ENCODE data around the gene DTD1.
"Not testable (repeated sequence)": the region's sequence is repeated elsewhere in the genome, so short reads cannot be mapped to it uniquely, and the experiment has no call there.

DTD1 gene

DNA sequence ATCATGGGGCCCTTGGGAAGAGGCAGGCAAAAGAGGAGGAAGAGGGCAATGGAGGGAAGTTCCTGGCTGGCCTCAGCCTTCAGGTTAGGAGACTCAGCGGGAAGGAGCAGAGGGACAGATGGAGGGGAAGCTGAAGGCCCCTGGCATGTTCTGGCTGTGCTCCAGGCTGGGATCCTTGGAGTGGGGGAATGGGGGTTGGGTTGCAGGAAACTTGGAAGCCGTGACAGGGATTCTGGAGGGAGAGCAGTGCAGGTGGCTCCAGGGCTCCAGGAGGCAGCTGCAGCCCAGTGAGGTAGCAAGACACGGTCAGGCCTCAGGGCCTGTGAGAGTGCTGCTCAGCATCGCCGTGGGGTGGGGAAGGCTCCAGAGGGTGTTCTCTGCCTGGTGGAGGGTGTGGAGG, 161.1 kb downstream of the DTD1 start:
- DNase-seq = no peak

DNA sequence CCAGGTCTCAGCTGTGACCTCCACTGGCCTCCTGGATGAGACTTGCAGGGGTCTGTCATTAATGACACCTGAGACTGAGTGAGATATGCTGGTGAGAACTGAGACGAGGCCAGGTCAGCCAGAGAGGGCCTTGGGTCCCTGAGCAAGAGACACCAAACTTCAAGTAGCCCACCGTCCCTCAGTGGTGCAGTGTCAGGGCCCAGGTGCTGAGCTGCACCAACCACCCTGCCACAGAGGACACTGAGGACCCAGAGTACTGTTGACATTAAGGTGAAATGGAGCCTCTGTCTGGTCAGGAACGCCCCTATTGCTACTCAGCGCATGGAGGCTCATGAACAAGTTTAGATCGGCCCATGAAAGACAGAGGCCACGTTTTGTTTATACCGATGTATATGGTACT, 161.7 kb downstream of the DTD1 start:
- DNase-seq = no peak

DNA sequence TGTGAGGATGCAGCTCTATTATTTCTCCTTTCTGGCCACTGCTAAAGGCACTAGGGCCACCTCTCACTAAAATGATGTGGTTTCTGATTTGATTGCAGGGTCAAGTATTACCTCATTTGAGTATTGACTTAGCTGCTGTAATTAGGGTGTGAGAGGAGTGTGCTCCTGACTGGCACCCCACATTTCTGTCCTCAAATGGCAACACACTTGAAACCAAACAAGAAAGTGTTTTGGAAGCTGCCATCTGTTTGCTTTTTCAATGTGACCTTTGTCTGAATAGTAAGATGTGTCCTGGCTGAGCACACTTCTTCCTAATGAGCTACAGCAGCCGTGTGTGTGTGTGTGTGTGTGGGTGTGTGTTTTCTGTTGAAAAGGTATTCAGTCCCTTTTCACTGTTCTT, 162.9 kb downstream of the DTD1 start:
- DNase-seq = peak; percentile 87

DNA sequence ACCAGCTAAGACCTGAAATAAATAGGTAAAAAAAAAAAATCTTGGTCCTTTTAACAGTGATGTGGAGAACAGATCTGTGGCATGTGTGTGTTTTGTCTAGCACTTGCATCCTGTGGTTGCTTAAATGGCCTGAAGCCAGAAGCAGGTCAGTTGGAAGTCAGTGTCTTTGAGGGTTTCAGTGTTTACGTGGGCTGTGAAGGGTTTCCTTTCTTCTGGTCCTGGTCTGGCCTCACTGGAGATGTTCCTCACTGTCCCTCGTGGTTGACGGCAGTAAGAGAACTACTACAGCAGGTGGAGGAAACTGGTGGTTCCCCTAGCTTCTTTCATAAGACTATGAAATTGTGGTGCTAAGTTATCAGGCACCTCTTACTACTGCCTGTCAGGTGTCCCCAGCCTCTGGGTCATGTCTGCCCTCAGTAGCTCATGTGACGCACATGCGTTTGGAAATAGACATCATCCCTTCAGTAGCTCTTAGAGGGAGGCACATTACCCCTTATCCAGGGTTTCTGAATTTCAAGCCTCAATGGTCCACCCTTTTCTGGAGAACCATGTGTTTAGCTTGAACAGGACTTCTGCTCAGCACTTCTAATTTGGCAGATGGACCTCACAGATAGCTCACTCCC, 166.3 kb downstream of the DTD1 start:
- DNase-seq = peak; percentile 19

DNA sequence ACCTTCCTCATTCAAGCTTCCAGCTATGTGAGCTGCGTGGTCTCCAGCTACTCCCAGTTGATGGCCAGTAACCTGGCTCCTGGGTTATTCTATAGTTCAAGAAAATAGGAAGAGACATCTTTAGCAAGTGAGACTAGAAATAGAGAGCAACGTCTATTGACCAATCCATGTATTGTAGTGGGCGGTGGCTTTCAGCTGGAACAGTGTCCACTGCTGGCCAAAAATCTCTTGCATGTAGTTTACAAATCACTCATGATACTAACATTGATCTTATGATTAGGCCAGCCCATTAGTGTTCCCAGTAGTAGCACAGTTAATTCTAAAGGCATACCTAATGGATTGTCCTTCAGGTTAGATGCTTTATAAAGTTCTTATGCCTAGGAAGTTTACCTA, 166.8 kb downstream of the DTD1 start:
- no peak for DNase-seq

DNA sequence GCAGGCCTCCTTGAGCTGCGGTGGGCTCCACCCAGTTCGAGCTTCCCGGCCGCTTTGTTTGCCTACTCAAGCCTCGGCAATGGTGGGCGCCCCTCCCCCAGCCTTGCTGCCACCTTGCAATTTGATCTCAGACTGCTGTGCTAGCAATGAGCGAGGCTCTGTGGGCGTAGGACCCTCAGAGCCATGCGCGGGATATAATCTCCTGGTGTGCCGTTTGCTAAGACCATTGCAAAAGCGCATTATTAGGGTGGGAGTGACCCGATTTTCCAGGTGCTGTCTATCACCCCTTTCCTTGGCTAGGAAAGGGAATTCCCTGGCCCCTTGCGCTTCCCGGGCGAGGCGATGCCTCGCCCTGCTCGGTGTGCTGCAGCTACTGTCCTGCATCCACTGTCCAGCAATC, 173.0 kb downstream of the DTD1 start:
- not testable (repeated sequence) for DNase-seq

DNA sequence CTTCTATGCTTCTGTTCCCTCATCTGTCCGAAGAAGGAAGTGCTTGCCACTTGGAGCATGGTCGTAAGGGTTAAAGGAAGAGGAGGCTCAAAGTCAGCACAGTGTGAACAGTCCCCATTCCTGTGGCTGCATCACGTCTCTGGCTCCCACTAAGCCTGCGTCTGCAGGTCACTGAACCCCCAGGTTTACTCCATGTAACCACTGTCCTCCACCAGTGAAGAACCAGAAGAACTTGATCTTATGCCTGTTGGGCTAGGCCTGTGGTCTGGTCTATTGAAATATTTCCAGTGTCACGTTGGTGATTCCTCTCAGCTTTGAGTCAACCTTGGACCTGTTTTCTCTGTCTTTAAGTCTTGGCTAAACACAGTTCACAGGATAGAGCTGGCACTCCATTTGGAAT, 179.8 kb downstream of the DTD1 start:
- no peak for DNase-seq

DNA sequence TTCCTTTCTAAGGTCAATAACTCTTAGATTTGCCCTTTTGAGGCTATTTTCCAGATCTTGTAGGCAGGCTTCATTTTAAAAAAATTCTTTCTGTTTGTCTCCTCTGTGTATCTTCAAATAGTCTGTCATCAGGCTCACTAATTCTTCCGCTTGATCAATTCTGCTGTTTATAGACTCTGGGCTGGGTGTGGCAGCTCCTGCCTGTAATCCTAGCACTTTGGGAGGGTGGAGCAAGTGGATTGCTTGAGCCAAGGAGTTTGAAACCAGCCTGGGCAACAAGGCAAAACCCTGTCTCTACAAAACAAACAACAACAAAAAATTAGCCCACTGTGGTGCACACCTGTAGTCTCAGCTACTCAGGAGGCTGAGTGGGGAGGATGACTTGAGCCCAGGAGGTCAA, 185.7 kb downstream of the DTD1 start:
- no peak for DNase-seq

DNA sequence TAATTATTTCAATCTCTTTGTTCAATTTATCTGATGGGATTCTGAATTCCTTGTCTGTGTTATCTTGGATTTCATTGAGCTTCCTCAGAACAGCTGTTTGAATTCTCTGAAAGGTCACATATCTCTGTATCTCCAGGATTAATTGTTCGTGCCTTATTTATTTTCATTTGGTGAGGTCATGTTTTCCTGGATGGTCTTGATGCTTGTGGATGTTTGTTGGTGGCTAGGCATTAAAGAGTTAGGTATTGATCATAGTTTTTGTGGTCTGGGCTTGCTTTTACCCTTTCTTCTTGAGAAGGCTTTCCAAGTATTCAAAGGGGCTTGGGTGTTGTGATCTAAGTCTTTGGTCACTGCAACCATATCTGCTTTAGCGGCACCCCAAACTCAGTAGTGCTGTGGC, 186.4 kb downstream of the DTD1 start:
- DNase-seq = no peak

DNA sequence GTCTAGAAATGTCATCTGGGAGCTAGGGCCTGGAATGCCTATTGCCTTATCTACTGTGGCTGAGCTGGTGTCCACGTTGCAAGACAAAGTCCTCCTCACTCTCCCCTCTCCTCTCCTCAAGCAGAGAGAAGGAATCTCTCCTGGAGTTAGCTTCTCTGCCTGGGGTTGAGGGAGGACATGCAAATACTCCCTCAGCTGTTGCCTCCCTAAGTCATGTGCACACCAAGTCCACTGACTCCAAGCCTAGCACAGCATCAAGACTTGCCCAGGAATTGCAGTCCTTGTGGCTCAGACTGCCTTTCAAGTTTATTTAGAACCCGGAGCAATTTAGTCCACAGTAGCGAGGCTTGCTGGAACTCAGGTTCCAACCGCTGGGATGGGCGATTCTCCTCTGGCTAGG, 187.8 kb downstream of the DTD1 start:
- no peak for DNase-seq

DNA sequence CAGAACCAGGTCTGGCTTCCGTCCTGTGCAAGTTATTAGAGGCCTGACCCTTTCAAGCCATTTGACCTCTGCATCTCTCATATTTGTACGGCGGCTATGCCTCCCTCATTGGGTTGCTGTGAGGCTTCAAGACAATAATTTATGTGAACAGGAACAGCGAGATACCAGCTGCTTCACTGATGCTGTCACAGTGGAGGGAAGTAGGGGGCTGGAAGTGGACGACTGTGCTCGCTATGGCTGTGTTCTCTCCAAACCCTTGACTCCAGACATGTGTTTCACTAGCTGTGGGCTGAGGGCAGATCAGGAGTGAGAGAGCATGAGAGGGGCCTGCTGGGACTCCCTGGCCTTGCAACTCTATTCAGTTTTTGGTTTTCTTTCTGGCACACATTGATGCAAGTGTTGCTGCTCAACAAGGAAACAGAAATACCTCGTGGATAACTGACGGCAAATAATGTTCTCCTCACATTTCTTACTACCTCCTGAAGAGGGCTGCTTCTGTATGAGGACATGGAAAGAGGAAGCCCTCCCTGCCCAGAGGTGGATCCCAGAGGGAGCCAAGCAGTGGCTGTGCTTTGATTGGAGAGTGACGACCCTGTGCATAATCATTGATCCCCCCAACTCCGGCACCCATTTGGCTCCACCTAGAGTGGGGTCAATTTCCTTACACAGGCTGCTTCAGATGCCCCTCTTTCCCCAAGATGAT, 191.0 kb downstream of the DTD1 start:
- DNase-seq = no peak

DNA sequence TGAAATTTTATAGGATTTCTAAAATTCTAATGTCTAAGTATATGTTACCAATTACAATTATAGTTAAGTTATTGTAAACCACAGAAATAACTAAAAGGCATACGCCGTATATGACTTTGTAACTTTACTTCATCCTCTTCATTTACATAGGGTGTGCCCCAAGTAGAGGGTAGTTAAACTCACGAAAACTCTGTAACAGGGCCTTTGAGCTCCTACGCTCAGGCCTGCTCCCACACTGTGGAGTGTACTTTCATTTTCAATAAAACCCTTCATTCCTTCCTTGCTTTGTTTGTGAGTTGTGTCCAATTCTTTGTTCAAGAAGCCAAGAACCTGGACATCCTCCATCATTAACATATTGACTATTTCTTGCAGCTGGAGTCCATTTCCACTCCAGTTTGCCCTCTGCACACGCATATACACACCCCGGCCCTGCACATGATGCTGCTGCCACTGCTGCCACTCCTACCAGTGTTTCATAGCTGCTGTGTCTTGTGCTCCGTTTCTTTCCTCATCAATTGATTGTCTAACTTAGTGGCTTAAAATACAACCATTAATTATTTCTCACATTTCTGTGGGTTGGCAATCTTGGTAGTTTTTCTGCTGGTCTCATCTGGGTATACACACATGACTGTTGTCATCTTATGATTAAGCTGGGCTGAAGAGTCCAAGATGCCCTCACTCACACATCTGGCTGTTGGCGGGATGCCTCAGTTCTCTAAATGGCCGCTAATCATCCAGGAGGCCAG, 192.7 kb downstream of the DTD1 start:
- no peak for DNase-seq

DNA sequence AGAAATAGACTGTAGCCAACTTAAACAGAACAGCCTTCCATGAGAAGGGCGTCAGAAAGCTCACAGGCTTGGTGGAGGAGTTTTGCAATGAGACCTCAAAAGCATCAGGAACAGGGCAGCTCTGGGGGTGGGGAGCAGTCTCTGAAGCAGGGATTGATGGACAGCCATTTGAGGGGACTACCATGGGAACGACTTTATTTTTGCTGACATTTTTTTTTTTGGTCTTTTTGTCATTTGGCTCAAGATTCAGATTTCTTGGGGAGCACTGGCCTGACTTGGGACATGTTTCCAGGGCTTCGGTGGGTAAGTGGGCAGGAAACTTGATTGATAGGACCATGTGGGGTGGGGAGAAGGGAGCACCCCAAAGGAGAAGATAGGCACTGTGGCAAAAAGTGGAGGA, 193.7 kb downstream of the DTD1 start:
- no peak for DNase-seq

DNA sequence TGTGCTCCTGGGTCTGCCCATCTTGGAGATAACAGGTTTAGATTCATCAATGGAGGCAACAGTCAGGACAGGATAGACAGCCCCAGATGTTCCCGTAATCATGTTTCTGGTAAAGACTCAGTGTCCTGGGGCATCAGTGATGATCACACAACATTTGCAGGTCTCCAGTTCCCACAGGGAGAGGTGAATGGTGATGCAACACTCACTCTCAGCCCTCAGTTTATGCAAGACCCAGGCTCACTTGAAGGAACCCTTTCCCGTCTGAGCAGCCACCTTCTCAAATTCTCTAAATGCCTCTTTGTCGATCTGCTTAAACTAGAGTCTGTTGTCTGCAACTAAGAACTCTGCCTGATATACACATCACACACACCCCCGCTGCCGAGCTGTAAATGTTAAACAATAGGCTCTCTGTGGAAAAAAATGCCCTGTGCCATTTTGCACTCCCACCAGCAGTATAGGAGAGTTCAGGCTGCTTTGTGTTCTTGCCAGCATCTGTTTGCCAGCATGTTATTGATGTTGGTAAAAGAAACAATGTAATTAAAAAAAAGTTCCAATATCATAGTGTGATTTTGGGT, 195.6 kb downstream of the DTD1 start:
- no peak for DNase-seq

DNA sequence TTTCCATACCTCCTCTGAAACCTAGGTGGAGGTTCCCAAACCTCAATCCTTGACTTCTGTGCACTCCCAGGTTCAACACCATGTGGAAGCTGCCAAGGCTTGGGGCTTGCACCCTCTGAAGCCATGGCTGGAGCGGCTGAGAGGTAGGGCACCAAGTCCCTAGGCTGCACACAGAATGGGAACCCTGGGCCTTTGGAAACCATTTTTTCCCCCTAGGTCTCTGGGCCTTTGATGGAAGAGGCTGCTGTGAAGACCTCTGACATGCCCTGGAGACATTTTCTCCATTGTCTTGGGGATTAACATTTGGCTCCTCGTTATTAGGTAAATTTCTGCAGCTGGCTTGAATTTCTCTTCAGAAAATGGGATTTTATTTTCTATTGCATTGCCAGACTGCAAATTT, 199.2 kb downstream of the DTD1 start:
- DNase-seq = not testable (repeated sequence)

DNA sequence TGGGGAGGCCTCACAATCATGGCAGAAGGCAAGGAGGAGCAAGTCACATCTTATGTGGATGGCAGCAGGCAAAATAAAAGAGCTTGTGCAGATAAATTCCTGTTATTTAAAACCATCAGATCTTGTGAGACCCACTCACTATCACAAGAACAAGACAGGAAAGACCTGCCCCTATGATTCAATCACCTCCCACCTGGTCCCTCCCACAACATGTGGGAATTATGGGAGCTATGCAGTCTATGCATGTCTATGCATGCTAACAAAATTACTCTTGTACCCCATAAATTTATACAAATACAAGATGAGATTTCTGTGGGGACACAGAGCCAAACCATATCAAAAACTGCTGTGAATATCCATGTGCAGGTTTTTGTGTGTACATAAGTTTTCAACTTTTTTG, 200.2 kb downstream of the DTD1 start:
- DNase-seq = no peak

DNA sequence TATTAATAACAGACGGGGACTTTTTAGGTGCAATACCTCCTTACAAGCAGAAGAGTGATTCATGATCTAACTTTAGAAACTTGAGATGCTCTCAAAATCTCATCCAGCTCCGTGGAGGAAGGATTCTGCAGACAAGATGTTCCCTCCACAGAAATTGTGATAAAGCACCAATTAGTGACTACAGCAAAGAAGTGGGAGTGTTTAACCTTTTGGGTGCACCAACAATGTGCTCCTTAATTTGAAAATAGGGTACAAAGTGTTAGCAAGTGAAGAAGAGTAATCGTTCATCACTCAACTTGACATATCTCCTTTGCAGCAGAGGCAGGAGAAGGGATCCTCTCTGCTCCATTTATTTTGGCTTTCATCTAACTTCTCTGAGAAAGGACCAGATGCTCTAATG, 202.9 kb downstream of the DTD1 start:
- no peak for DNase-seq

DNA sequence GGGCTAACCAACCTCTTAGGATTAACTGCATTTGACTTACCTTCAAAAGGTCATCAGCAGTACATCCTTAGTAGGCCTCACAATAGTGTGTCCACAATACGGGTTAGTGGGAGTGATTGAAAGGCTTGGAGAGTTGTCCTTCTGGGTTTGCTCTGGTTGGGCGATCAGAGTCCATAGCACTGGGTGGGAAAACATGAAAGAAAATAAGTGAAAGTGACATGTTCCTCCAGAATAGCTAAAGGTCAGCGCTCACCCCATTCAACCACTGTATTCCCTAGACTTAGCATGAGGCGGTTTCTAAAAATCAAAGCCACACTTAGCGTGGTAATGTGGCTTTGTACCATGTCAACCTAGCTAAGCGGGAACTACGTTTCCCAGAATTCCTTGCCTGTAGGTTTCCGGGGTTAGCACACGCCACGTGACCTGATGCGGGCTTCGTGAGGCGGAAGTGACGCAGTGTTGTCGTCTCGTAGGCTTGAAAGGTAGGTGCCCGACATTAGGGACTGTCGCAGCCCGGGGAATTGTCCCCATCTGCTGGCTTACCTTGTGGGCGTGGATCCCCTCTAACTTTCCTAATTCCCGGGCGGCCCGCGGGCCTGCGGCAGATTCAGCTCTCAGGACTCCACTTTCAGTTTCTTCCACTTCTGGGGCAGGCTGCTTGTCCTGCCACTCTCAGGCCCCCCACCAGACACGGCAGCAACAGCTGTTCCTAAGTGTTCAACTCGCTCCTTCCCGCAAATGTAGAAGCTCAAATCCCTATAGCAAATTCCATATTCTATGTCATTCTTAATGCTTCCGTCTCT, 206.0 kb downstream of the DTD1 start:
- DNase-seq = peak; percentile 87

DNA sequence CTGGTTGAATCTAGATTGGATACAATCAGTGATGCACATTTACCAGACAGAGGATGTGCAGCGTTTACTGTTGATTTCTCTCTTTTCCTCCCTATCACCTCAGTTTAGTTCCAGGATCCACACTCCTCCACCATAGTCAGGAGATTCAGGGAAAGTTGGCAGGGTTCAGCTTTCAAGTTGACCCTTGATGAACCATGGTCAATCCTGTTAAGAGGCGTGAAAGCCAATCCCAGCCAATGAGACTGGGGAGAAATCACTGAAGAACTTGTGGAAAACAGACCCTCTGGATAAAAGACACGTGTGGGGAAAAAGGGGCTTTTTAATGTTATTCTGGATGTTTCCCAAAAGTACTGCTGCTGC, 206.6 kb downstream of the DTD1 start:
- DNase-seq = no peak

DNA sequence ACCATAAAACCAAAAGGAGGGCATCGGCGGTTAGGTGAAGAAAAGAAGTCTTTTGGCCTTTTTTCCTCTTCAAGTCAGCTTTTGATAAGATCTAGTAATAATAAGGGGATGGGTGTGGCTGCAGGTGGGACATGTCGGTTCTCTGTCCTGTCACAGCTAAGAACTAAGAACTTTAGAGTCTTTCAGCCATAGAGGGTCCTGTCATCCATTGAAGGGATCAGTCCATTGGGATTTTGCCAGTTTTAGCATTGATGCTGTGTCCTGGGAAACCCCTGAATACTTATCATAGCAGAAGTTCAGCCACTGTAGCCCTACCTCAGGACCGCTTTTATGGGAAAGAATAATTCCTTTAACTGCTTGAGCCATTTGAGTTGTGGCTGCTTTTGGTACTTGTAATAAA, 207.5 kb downstream of the DTD1 start:
- DNase-seq = no peak

DNA sequence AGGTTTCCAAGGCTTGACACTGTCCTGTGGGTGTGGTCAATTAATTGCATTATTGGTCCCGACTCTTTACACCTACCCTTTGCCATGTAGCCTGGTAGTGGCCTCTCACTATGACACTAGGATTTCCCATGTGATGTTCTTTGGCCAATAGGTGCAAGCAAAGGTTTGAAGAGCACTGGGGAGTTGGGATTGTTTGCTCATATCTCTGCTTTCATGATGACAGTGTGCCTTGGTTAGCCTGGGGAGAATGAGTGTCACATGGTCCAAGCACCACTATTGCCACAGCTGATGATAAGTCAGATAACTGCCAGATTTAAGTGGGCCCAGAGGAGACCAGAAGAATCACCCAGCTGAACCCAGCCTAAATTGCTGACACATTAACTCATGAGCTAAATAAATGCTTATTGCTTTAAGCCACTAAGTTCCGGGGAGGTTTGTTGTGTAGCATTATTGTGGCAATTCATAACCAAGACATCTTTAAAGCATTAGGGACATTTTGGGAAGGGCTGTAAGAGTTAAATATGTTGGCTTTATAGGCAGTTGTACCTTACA, 208.5 kb downstream of the DTD1 start:
- no peak for DNase-seq

DNA sequence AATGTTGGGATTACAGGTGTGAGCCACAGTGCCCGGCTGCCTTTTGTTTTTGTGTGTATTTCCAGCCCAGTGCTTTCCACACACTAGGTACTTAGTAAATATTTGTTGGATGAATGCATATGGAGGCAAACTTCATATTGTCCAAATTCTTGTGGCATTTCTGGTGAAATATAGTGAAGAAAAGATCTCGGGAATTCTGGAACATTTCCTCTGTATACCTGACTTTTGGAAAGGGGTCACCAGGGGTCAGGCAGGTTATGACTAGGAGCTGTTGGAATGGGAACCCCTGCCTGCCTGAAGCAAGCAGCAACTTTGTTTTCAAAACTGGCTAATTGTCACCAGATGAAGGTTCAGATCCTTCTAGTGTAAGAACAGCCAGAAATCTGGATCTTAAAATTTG, 213.7 kb downstream of the DTD1 start:
- no peak for DNase-seq

All from NCI-H2029 treated with DMSO at 0.1 percent for 48 hours (cell line).